HEK293 (cell line): ENCODE results near the gene CBFA2T2.
A peak's percentile ranks its signal among the peaks of the same experiment; 100 is the strongest.

Experiments
- ATF2 ChIP-seq: fragments of 450-650 bp; formaldehyde crosslinking; IDR thresholded peaks from 2 replicates; pipeline ENCODE4 v1.5.1; 2016; ENCODE audit warnings: missing biosample characterization, missing genetic modification characterization, low read depth
- CTCF ChIP-seq: fragments of 450-650 bp; formaldehyde crosslinking; IDR thresholded peaks from 2 replicates; pipeline ENCODE4 v1.5.1; 2016; ENCODE audit warnings: missing biosample characterization, missing genetic modification characterization
- KLF10 ChIP-seq: fragments of 450-650 bp; IDR thresholded peaks from 2 replicates; pipeline ENCODE4 v1.5.1; 2018; ENCODE audit warnings: missing biosample characterization, mild to moderate bottlenecking, missing genetic modification characterization
- PRDM10 ChIP-seq: fragments of 450-650 bp; formaldehyde crosslinking; IDR thresholded peaks from 2 replicates; pipeline ENCODE4 v1.5.1; 2016; ENCODE audit warnings: missing biosample characterization, missing genetic modification characterization
- PRDM4 ChIP-seq: fragments of 450-650 bp; formaldehyde crosslinking; IDR thresholded peaks from 2 replicates; pipeline ENCODE4 v1.5.1; 2017; ENCODE audit warnings: missing biosample characterization, missing genetic modification characterization
- YY1 ChIP-seq: fragments of 450-650 bp; formaldehyde crosslinking; IDR thresholded peaks from 2 replicates; pipeline ENCODE4 v1.5.1; 2018; ENCODE audit warnings: missing biosample characterization, missing genetic modification characterization
- ZBTB26 ChIP-seq: fragments of 450-650 bp; formaldehyde crosslinking; optimal IDR thresholded peaks from 2 replicates; pipeline ENCODE3; 2016; ENCODE audit warnings: missing biosample characterization, mild to moderate bottlenecking, missing genetic modification characterization
- ZFHX2 ChIP-seq: fragments of 450-650 bp; formaldehyde crosslinking; conservative IDR thresholded peaks from 2 replicates; pipeline ENCODE4 v1.5.1; 2016; ENCODE audit warnings: missing biosample characterization, missing genetic modification characterization
- ZNF214 ChIP-seq: fragments of 450-650 bp; formaldehyde crosslinking; IDR thresholded peaks from 2 replicates; pipeline ENCODE4 v1.5.1; 2017; ENCODE audit warnings: missing biosample characterization, mild to moderate bottlenecking, missing genetic modification characterization, borderline replicate concordance
- ZNF521 ChIP-seq: fragments of 450-650 bp; formaldehyde crosslinking; IDR thresholded peaks from 2 replicates; pipeline ENCODE4 v1.5.1; 2017; ENCODE audit warnings: missing biosample characterization, mild to moderate bottlenecking, missing genetic modification characterization
- ZNF621 ChIP-seq: fragments of 450-650 bp; formaldehyde crosslinking; IDR thresholded peaks from 2 replicates; pipeline ENCODE4 v1.5.1; 2017; ENCODE audit warnings: missing biosample characterization, missing genetic modification characterization
- ZNF626 ChIP-seq: fragments of 450-650 bp; sonication (Bioruptor Pico); formaldehyde crosslinking; IDR thresholded peaks from 2 replicates; pipeline ENCODE4 v1.5.1; 2018; ENCODE audit warnings: missing biosample characterization, missing genetic modification characterization, inconsistent platforms
- ZSCAN18 ChIP-seq: fragments of 450-650 bp; formaldehyde crosslinking; IDR thresholded peaks from 2 replicates; pipeline ENCODE4 v1.5.1; 2016; ENCODE audit warnings: missing biosample characterization, missing genetic modification characterization

GRCh38 chr20:33689973-33690372 lies 200.1 kb downstream of the CBFA2T2 start:
- TF ChIP-seq CTCF (tag by site-specific recombination) (no peak), PRDM10 (tag by site-specific recombination) (peak; percentile 39; the same call in 1 of the 2 replicates), KLF10 (tag by site-specific recombination) (no peak), ZNF621 (no peak), ZNF214 (tag by site-specific recombination) (no peak), YY1 (no peak), ZNF521 (tag by site-specific recombination) (no peak), ZBTB26 (tag by site-specific recombination) (no peak), ATF2 (no peak), ZNF626 (tag by site-specific recombination) (no peak), ZFHX2 (tag by site-specific recombination) (no peak), ZSCAN18 (tag by site-specific recombination) (no peak), PRDM4 (tag by site-specific recombination) (no peak)
